CD4-positive, alpha-beta T cell treated with Interleukin-17A for 1 hour (primary cell): ENCODE data around the gene PKIG.
"Not testable (repeated sequence)": the region's sequence is repeated elsewhere in the genome, so short reads cannot be mapped to it uniquely, and the experiment has no call there.

Experiments used
- DNase-seq: peaks from one replicate; pipeline ENCODE4 v3.0.0-alpha.2; 2020

The PKIG gene

GRCh38 chr20:44572551-44573500 is 9.6 kb upstream of the PKIG start:
- DNase-seq: no peak

GRCh38 chr20:44573501-44573869 is 8.9 kb upstream of the PKIG start:
- DNase-seq: no peak

GRCh38 chr20:44574372-44574771 is 8.0 kb upstream of the PKIG start:
- no peak for DNase-seq

GRCh38 chr20:44576297-44576696 is 6.1 kb upstream of the PKIG start:
- no peak for DNase-seq

- DNase-seq: no peak
These were observed 2.9 kb upstream of the PKIG start for GRCh38 chr20:44579313-44580081.

- DNase-seq: no peak
These were observed 1.7 kb upstream of the PKIG start for GRCh38 chr20:44580581-44581268.

- DNase-seq: no peak
These were observed 864 bp upstream of the PKIG start for GRCh38 chr20:44581515-44581914.

GRCh38 chr20:44583157-44583556 is 778 bp downstream of the PKIG start:
- no peak for DNase-seq

GRCh38 chr20:44584162-44584561 is 1.8 kb downstream of the PKIG start:
- no peak for DNase-seq

- no peak for DNase-seq
These were observed 2.9 kb downstream of the PKIG start for GRCh38 chr20:44585057-44585963.

- DNase-seq: no peak
These were observed 4.0 kb downstream of the PKIG start for GRCh38 chr20:44586289-44586911.

- DNase-seq: no peak
These were observed 4.9 kb downstream of the PKIG start for GRCh38 chr20:44587035-44587980.

- not testable (repeated sequence) for DNase-seq
These were observed 5.9 kb downstream of the PKIG start for GRCh38 chr20:44588321-44588720.

GRCh38 chr20:44589537-44589936 is 7.2 kb downstream of the PKIG start:
- no peak for DNase-seq

GRCh38 chr20:44590980-44591778 is 8.8 kb downstream of the PKIG start:
- DNase-seq: no peak

- no peak for DNase-seq
These were observed 10.0 kb downstream of the PKIG start for GRCh38 chr20:44592366-44592765.

- no peak for DNase-seq
These were observed 11.4 kb downstream of the PKIG start for GRCh38 chr20:44593751-44594150.

- no peak for DNase-seq
These were observed 12.4 kb downstream of the PKIG start for GRCh38 chr20:44594730-44595129.

- DNase-seq: no peak
These were observed 13.6 kb downstream of the PKIG start for GRCh38 chr20:44596010-44596409.

- no peak for DNase-seq
These were observed 14.5 kb downstream of the PKIG start for GRCh38 chr20:44596876-44597275.
